ENCODE data around the gene UBR4.

DNA sequence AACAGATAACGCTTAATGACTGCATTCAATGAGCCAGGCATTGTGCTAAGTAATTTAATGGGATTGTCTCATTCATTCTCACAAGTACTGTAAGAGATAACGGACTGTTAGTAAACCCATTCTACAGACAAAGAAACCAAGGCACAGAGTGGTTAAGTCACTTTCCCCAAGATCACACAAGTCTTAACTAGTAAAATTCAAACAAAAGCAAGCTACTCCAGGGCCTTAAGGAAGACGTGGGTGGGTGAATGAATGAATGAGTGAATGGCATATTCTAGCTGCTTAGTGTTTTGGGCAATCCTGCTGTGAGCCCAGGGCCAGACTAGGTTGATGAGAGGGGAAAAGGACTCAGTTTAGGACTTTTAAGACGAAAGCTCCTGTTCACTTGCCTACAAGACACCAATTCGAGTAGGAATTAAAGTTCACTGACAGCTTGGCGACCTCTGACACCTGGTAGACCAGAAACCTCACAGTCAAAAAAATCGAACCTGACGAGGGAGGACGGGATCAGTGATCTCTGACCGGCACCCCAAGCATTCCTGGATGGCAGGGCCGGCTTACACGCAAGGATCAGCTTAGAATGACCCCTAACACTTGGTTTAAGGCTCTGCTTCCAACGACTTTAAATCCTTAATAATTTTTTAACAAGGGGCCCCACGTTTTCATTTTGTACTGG lies 40.7 kb upstream of the UBR4 start:
- TF ChIP-seq, protein P1, sequence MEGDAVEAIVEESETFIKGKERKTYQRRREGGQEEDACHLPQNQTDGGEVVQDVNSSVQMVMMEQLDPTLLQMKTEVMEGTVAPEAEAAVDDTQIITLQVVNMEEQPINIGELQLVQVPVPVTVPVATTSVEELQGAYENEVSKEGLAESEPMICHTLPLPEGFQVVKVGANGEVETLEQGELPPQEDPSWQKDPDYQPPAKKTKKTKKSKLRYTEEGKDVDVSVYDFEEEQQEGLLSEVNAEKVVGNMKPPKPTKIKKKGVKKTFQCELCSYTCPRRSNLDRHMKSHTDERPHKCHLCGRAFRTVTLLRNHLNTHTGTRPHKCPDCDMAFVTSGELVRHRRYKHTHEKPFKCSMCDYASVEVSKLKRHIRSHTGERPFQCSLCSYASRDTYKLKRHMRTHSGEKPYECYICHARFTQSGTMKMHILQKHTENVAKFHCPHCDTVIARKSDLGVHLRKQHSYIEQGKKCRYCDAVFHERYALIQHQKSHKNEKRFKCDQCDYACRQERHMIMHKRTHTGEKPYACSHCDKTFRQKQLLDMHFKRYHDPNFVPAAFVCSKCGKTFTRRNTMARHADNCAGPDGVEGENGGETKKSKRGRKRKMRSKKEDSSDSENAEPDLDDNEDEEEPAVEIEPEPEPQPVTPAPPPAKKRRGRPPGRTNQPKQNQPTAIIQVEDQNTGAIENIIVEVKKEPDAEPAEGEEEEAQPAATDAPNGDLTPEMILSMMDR (IDR thresholded peaks at IDR 0.05; ENCODE audit: borderline replicate concordance, extremely low read depth, low read length, poor library complexity, severe bottlenecking), result no peak
- TF ChIP-seq EZH2 (IDR thresholded peaks at IDR 0.05; ENCODE audit: borderline replicate concordance, low read depth, low read length, severe bottlenecking), result no peak
